Measurements from ENCODE around the gene KLHDC7B. TPM values are rescaled to one million over a fixed set of nuclear protein-coding genes. Genes with fewer than 3 reads are reported as not detected.

KLHDC7B gene
- total RNA-seq, 2 experiments from 2014 or later, result 2.3 TPM

DNA sequence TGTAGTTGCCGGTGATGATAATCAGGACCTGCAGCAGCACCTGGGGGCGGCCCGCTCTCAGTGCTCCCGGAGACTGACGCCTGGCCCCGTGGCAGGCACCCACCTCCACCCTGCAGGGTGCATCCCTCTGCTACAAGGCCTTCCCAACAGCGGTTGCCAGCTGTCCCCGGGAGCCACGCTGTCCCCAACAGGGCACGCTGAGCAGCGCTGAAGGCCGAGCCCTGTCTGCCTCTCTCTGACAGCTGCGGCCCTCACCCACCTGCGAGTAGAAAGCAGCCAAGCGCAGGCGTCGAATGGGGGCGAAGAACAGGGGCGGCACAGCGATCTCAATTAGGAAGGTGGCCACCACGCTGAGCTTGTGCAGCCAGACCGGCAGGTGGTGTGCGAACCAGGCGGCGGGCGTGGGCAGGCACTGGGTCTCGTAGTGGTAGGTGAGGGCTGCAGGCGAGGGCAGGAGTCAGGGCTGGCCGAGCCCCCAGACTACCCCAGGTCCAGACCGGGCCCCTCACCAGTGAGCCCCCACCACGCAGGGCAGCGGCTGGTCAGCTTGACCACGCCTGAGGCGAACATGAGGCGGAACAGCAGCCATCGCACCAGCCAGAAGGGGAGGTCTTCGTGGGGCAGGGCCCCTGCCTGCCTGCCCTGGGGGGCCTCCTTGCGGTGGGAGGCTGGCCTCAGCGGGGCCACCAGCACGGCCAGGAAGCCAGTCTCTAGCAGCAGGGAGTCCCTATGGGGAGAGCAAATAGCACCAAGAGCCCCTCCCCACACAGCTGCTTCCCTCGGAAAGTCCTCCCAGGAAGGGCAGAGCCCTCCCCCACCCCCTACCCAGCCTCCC, 39.7 kb upstream of the KLHDC7B start:
- peak overlapping the region; percentile 89 for H3K27ac Mint-ChIP-seq
- no peaks in the 10 kb centered on the region for H3K27me3 ChIP-seq (ENCODE audit: control insufficient read depth in 1 of 2, insufficient read depth in 2 of 2, low read length in 2 of 2)
- H3K4me1 ChIP-seq (ENCODE audit: insufficient read depth, low read length), result peaks cover 38% of the 10 kb centered on the region
- peak overlapping the region; percentile 92 for H3K4me3 ChIP-seq (ENCODE audit: low read length)
- H3K4me1 Mint-ChIP-seq (ENCODE audit: low read depth), result peaks cover 21% of the 10 kb centered on the region
- H3K4me3 Mint-ChIP-seq, result peak overlapping the region; percentile 45
- ChIA-PET CTCF (no interaction called here), POLR2A (interaction anchor here (1.4 to 4.9 kb wide), 2 partner anchors 19 to 115 kb away, joined by 3 to 250 read pairs; partner anchors contain the start of gene SCO2)
- no peaks in the 10 kb centered on the region for H3K9me3 ChIP-seq (ENCODE audit: control insufficient read depth in 1 of 2, insufficient read depth in 1 of 2, low read length in 2 of 2)
- H3K9me3 Mint-ChIP-seq, result no peaks in the 10 kb centered on the region
- no peaks in the 10 kb centered on the region for H3K27me3 Mint-ChIP-seq
- TF ChIP-seq CTCF (IDR thresholded peaks at IDR 0.05), result no peak
- intact Hi-C loops (cut with DNase I, micrococcal nuclease), result loop anchor here (2.0 to 10.0 kb wide), 4 partner anchors 29 to 161 kb away; partner anchors contain the start of gene PPP6R2 (in 1 of the 2)
- H3K36me3 Mint-ChIP-seq (ENCODE audit: low read depth), result peaks cover 15% of the 10 kb centered on the region
- DNase-seq (peak in 1 of 14 experiments; percentile 51), ATAC-seq (ENCODE audit: poor library complexity) (no peak)
- peaks cover 37% of the 10 kb centered on the region for H3K36me3 ChIP-seq (ENCODE audit: insufficient read depth, low read length)
- peak overlapping the region; percentile 2 to 89 for H3K27ac ChIP-seq (ENCODE audit: low read depth in 1 of 2, low read length in 2 of 2)

DNA sequence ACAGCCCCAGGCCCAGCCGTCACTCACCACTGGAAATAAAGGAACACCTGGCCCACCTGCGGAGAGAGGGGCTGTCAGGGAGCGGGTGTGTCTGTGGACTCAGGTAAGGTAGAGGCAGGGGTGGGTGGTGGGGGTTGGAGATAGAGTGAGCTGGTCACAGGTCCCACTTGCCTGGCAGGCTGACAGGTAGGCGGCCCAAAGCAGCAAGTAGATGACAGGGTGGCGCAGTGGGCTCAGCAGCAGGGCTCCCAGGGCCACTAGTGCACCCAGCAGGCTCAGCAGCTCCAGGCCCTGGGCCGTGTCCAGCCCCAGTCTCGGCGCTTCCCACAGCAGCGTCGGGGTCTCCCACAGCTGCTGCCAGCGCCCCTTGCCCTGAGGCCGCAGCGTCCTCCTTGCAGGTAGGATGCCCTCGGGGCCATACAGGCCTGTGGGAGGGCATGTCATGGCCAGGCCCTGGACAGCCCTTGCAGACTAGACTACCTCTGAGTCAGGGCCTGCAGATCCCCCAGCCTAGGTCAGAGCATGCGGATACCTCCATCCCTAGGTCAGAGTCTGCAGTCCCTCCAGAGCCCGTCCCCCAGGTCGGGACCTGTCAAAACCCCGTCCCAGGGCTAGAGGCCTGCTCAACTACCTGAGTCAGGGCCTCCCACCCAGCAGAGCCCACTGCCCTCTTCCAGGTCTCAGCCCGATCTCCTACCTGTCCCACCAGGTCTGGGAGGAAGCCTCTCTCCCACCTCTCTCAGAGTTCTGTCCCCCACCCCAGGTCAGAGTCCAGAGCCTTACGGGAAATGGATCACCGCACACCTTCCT, 38.9 kb upstream of the KLHDC7B start:
- peaks cover 38% of the 10 kb centered on the region for H3K4me1 ChIP-seq (ENCODE audit: insufficient read depth, low read length)
- intact Hi-C loops (cut with DNase I, micrococcal nuclease), result loop anchor here (1.0 to 10.0 kb wide), 5 partner anchors 30 to 162 kb away; partner anchors contain the start of gene PPP6R2 (in 1 of the 2)
- no peak for ATAC-seq (ENCODE audit: poor library complexity)
- H3K9me3 ChIP-seq (ENCODE audit: control insufficient read depth in 1 of 2, insufficient read depth in 1 of 2, low read length in 2 of 2), result no peaks in the 10 kb centered on the region
- no peak for TF ChIP-seq CTCF (IDR thresholded peaks at IDR 0.05)
- no peaks in the 10 kb centered on the region for H3K9me3 Mint-ChIP-seq
- peaks cover 15% of the 10 kb centered on the region for H3K36me3 Mint-ChIP-seq (ENCODE audit: low read depth)
- H3K4me1 Mint-ChIP-seq (ENCODE audit: low read depth), result peaks cover 21% of the 10 kb centered on the region
- H3K4me3 Mint-ChIP-seq, result peak overlapping the region; percentile 94
- H3K4me3 ChIP-seq (ENCODE audit: low read length), result peak overlapping the region; percentile 92
- H3K27ac ChIP-seq (ENCODE audit: low read depth in 1 of 2, low read length in 2 of 2), result peak overlapping the region; percentile 89 to 92
- no peaks in the 10 kb centered on the region for H3K27me3 ChIP-seq (ENCODE audit: control insufficient read depth in 1 of 2, insufficient read depth in 2 of 2, low read length in 2 of 2)
- H3K36me3 ChIP-seq (ENCODE audit: insufficient read depth, low read length), result peaks cover 37% of the 10 kb centered on the region
- CTCF ChIA-PET, result interaction anchor here (2.0 to 3.6 kb wide), 4 partner anchors 19 to 114 kb away, joined by 5 to 42 read pairs (median 16); partner anchors contain the start of genes SCO2 and SYCE3
- H3K27ac Mint-ChIP-seq, result peak overlapping the region; percentile 89
- POLR2A ChIA-PET, result interaction anchor here (1.1 to 4.9 kb wide), 12 partner anchors 12 to 115 kb away, joined by 3 to 250 read pairs (median 18); partner anchors contain the start of genes CHKB, SCO2, SYCE3 and TYMP
- H3K27me3 Mint-ChIP-seq, result no peaks in the 10 kb centered on the region
- DNase-seq, result peak in 1 of 14 experiments; percentile 17

DNA sequence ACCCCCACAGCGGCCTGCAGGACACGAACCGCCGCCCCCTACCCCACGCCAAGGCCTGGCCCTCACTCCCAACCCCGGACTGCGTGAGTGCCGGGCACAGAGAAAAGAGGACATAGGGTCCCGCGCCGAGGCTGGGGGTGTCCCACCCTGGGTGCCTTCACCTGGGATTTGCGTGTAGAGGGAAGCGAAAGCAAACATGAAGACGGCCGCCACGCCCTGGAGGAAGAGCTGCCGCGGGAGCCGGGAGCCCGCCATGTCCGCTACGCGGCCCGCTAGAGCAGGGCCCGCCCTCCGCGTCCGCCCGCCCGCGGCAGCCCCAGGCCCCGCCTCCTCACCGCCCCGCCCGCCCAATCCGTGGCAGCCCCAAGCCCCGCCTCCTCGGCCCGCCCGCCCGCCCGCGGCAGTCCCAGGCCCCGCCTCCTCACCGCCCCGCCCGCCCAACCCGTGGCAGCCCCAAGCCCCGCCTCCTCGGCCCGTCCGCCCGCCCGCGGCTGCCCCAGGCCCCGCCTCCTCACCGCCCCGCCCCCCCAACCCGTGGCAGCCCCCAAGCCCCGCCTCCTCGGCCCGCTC, 38.2 kb upstream of the KLHDC7B start, which contains the start of gene LMF2:
LMF2 (minus strand) TSS at position 282 of the 570 bp plus-strand sequence; CDS start at position 255, 27 bp downstream.
- Mint-ChIP-seq H3K36me3 (ENCODE audit: low read depth) (peaks cover 16% of the 10 kb centered on the region), H3K4me1 (ENCODE audit: low read depth) (peaks cover 21% of the 10 kb centered on the region), H3K27me3 (no peaks in the 10 kb centered on the region), H3K9me3 (no peaks in the 10 kb centered on the region), H3K4me3 (peak within 1 kb of the TSS; percentile 94), H3K27ac (peak within 1 kb of the TSS; percentile 95)
- ChIA-PET CTCF (interaction anchor here (0.9 to 3.6 kb wide), 6 partner anchors 9 to 113 kb away, joined by 3 to 42 read pairs (median 8); partner anchors contain the start of genes SCO2 and SYCE3), POLR2A (interaction anchor here (0.6 to 4.9 kb wide), 31 partner anchors 9 to 318 kb away, joined by 3 to 250 read pairs (median 5); partner anchors contain the start of genes ADM2, ARSA, CHKB and HDAC10)
- Histone ChIP-seq H3K9me3 (ENCODE audit: control insufficient read depth in 1 of 2, insufficient read depth in 1 of 2, low read length in 2 of 2) (no peaks in the 10 kb centered on the region), H3K4me3 (ENCODE audit: low read length) (peak within 1 kb of the TSS; percentile 92), H3K27ac (ENCODE audit: low read depth in 1 of 2, low read length in 2 of 2) (peak within 1 kb of the TSS; percentile 89 to 92), H3K27me3 (ENCODE audit: control insufficient read depth in 1 of 2, insufficient read depth in 2 of 2, low read length in 2 of 2) (no peaks in the 10 kb centered on the region), H3K4me1 (ENCODE audit: insufficient read depth, low read length) (peaks cover 38% of the 10 kb centered on the region), H3K36me3 (ENCODE audit: insufficient read depth, low read length) (peaks cover 37% of the 10 kb centered on the region)
- DNase-seq, result peak in 13 of 14 experiments; percentile 88 to 100 (median 94)
- intact Hi-C loops (cut with DNase I, micrococcal nuclease), result loop anchor here (1.0 to 10.0 kb wide), 5 partner anchors 31 to 163 kb away; partner anchors contain the start of gene PPP6R2 (in 1 of the 2)
- no peak for TF ChIP-seq CTCF (IDR thresholded peaks at IDR 0.05)
- ATAC-seq (ENCODE audit: poor library complexity), result peak; percentile 74
